Activated naive CD8-positive, alpha-beta T cell treated with anti-CD3 and anti-CD28 coated beads, Interleukin-2, amount 50 U/mL, for 24 hours (primary cell): ENCODE measurements around the gene AKNA.

Experiments used
- ATAC-seq: fragments of 150-1000 bp; cut with Tn5 transposase; one replicate; pipeline ENCODE4 v1.10.0; 2021
- DNase-seq: peaks from one replicate; pipeline ENCODE4 v3.0.0; 2021
- H3K27ac Mint-ChIP-seq: one replicate; pipeline ENCODE4 v1.8.0; 2021; ENCODE audit warnings: mild to moderate bottlenecking, mixed read lengths
- H3K27me3 Mint-ChIP-seq: one replicate; pipeline ENCODE4 v1.8.0; 2021; ENCODE audit warnings: mixed read lengths
- H3K36me3 Mint-ChIP-seq: one replicate; pipeline ENCODE4 v1.8.0; 2021; ENCODE audit warnings: low read depth, mixed read lengths
- H3K4me1 Mint-ChIP-seq: one replicate; pipeline ENCODE4 v1.8.0; 2021; ENCODE audit warnings: mixed read lengths
- H3K4me3 Mint-ChIP-seq: one replicate; pipeline ENCODE4 v1.8.0; 2021; ENCODE audit warnings: mild to moderate bottlenecking, moderate library complexity, mixed read lengths
- H3K9me3 Mint-ChIP-seq: one replicate; pipeline ENCODE4 v1.8.0; 2021; ENCODE audit warnings: mixed read lengths

AKNA gene

GRCh38 chr9:114424126-114424525 lies 36.3 kb upstream of the AKNA start:
- no peak for ATAC-seq
- Mint-ChIP-seq H3K4me1 (no peaks in the 10 kb centered on the region), H3K36me3 (no peaks in the 10 kb centered on the region), H3K4me3 (no peak overlapping the region), H3K27me3 (no peaks in the 10 kb centered on the region), H3K27ac (no peak overlapping the region), H3K9me3 (no peaks in the 10 kb centered on the region)
- no peak for DNase-seq

DNA sequence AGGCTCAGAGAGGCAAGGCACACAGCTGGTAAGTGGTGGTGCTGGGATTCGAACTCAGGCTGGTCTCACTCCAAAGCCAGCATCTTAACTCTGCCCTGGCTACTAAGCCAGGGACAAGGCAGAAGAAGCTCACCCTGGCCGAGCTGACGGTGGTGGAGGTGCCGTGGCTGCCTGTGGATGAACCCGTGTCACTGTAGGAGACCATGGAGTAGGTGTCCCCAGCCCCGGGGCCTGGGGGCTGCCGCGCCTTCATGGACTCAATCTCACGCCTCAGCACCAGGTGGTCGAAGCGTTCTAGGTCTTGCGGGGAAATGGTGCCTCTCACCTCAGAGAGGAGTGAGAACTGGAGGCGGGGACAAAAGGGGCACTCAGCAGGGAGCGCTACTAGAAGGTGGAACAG lies 35.4 kb upstream of the AKNA start:
- Mint-ChIP-seq H3K27me3 (no peaks in the 10 kb centered on the region), H3K4me1 (no peaks in the 10 kb centered on the region), H3K4me3 (no peak overlapping the region), H3K9me3 (no peaks in the 10 kb centered on the region), H3K36me3 (no peaks in the 10 kb centered on the region), H3K27ac (no peak overlapping the region)
- DNase-seq = no peak
- ATAC-seq = no peak

- Mint-ChIP-seq H3K36me3 (peaks cover 2% of the 10 kb centered on the region), H3K4me1 (peaks cover 2% of the 10 kb centered on the region), H3K27me3 (no peaks in the 10 kb centered on the region), H3K4me3 (no peak overlapping the region), H3K27ac (no peak overlapping the region), H3K9me3 (no peaks in the 10 kb centered on the region)
- DNase-seq (no peak), ATAC-seq (no peak)
Observed at GRCh38 chr9:114421147-114421546, 33.4 kb upstream of the AKNA start.

GRCh38 chr9:114419796-114420195 lies 32.0 kb upstream of the AKNA start:
- no peaks in the 10 kb centered on the region for H3K9me3 Mint-ChIP-seq
- no peak overlapping the region for H3K27ac Mint-ChIP-seq
- DNase-seq = no peak
- no peak for ATAC-seq
- H3K27me3 Mint-ChIP-seq = no peaks in the 10 kb centered on the region
- H3K36me3 Mint-ChIP-seq = peaks cover 2% of the 10 kb centered on the region
- peaks cover 2% of the 10 kb centered on the region for H3K4me1 Mint-ChIP-seq
- no peak overlapping the region for H3K4me3 Mint-ChIP-seq

GRCh38 chr9:114418053-114418452 lies 30.3 kb upstream of the AKNA start:
- peaks cover 2% of the 10 kb centered on the region for H3K36me3 Mint-ChIP-seq

GRCh38 chr9:114417511-114417910 lies 29.7 kb upstream of the AKNA start:
- H3K9me3 Mint-ChIP-seq = no peaks in the 10 kb centered on the region
- no peaks in the 10 kb centered on the region for H3K27me3 Mint-ChIP-seq
- peaks cover 2% of the 10 kb centered on the region for H3K36me3 Mint-ChIP-seq
- peaks cover 2% of the 10 kb centered on the region for H3K4me1 Mint-ChIP-seq
- no peak overlapping the region for H3K4me3 Mint-ChIP-seq
- ATAC-seq (no peak), DNase-seq (no peak)
- H3K27ac Mint-ChIP-seq = no peak overlapping the region

More at GRCh38 chr9:114418053-114418452, 30.3 kb upstream of the AKNA start:
- Mint-ChIP-seq H3K27me3 (no peaks in the 10 kb centered on the region), H3K4me3 (no peak overlapping the region), H3K27ac (no peak overlapping the region), H3K4me1 (peaks cover 2% of the 10 kb centered on the region), H3K9me3 (no peaks in the 10 kb centered on the region)
- no peak for ATAC-seq
- DNase-seq = no peak

DNA sequence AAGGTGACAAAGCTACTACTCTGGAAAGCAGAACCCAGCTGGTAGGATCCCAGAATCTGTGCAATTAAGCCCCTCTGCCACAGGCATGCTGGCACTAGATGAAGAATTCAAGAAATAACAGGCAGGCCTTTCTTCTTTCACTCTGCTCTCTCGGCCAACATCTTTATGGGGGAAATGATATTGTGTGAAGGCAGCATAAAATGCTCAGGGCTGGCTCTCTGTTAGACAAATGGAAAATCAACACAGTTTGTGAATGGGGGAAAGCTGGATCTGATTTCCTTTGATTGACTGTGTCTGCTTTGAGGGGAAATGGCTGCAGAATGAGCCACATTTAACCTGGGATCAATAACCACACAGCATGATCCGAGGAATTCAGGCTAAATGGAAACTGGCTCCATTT lies 29.1 kb upstream of the AKNA start:
- no peak overlapping the region for H3K4me3 Mint-ChIP-seq
- DNase-seq (no peak), ATAC-seq (no peak)
- no peak overlapping the region for H3K27ac Mint-ChIP-seq
- H3K36me3 Mint-ChIP-seq = peaks cover 2% of the 10 kb centered on the region
- H3K4me1 Mint-ChIP-seq = peaks cover 2% of the 10 kb centered on the region
- H3K27me3 Mint-ChIP-seq = no peaks in the 10 kb centered on the region
- H3K9me3 Mint-ChIP-seq = no peaks in the 10 kb centered on the region

GRCh38 chr9:114416290-114416689 lies 28.5 kb upstream of the AKNA start:
- H3K27ac Mint-ChIP-seq = no peak overlapping the region
- peaks cover 2% of the 10 kb centered on the region for H3K36me3 Mint-ChIP-seq
- no peaks in the 10 kb centered on the region for H3K27me3 Mint-ChIP-seq
- no peak overlapping the region for H3K4me3 Mint-ChIP-seq
- H3K4me1 Mint-ChIP-seq = peaks cover 2% of the 10 kb centered on the region
- ATAC-seq (no peak), DNase-seq (no peak)
- no peaks in the 10 kb centered on the region for H3K9me3 Mint-ChIP-seq

DNA sequence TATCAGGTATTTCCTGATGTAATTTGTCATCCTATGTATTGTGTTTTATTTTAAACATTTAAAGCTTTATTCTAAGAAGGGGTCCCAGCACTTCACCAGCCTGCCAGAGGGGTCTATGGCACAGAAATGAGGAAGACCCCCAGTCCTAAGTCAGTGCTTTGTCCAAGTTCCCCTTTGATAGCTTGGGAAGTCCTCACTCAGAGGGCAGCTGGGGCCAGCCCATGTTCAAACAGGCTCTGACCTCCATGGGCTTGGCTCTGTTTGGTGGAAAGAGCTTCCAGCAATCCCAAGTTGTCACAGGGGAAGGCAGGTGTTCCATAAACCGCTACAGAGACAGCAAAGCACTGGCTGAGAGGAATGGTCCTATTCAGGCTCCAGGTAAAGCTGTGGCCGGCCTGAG lies 26.6 kb upstream of the AKNA start:
- Mint-ChIP-seq H3K9me3 (no peaks in the 10 kb centered on the region), H3K27me3 (no peaks in the 10 kb centered on the region), H3K4me3 (no peak overlapping the region), H3K4me1 (peaks cover 2% of the 10 kb centered on the region), H3K36me3 (peaks cover 2% of the 10 kb centered on the region), H3K27ac (no peak overlapping the region)
- no peak for DNase-seq
- no peak for ATAC-seq

DNA sequence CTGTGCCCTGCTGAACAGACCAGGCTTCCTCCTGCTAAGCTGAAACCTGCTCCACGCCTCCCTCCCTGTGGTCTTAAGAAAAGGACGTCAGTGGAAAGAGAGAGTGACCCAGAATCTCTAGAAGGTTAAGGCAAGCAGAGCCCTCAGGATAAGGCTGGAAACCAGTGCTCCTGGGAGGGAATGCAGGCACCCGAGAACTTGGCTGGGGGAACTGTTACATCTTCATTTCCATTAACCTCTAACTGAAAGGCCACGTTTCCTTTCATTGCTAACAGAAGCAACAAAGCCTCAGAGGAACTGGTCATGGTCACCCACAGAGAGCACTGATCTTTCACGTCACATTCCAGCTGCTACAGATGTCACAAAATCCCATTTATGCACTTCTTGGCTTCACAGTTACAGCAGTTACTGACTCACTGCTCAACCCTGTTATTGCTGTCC lies 26.1 kb upstream of the AKNA start:
- H3K4me1 Mint-ChIP-seq = peaks cover 2% of the 10 kb centered on the region
- H3K9me3 Mint-ChIP-seq = no peaks in the 10 kb centered on the region
- H3K27me3 Mint-ChIP-seq = no peaks in the 10 kb centered on the region
- peaks cover 2% of the 10 kb centered on the region for H3K36me3 Mint-ChIP-seq
- ATAC-seq (no peak), DNase-seq (no peak)
- no peak overlapping the region for H3K4me3 Mint-ChIP-seq
- H3K27ac Mint-ChIP-seq = no peak overlapping the region

GRCh38 chr9:114412048-114412683 lies 24.4 kb upstream of the AKNA start:
- no peaks in the 10 kb centered on the region for H3K4me1 Mint-ChIP-seq
- no peak overlapping the region for H3K4me3 Mint-ChIP-seq
- DNase-seq (no peak), ATAC-seq (no peak)
- H3K27me3 Mint-ChIP-seq = no peaks in the 10 kb centered on the region
- H3K27ac Mint-ChIP-seq = no peak overlapping the region
- no peaks in the 10 kb centered on the region for H3K9me3 Mint-ChIP-seq
- no peaks in the 10 kb centered on the region for H3K36me3 Mint-ChIP-seq

- Mint-ChIP-seq H3K36me3 (no peaks in the 10 kb centered on the region), H3K9me3 (no peaks in the 10 kb centered on the region), H3K4me3 (no peak overlapping the region), H3K27me3 (no peaks in the 10 kb centered on the region), H3K4me1 (no peaks in the 10 kb centered on the region), H3K27ac (no peak overlapping the region)
- no peak for ATAC-seq
- DNase-seq = no peak
Observed at GRCh38 chr9:114411452-114411851, 23.7 kb upstream of the AKNA start.

- no peak for ATAC-seq
- no peak overlapping the region for H3K4me3 Mint-ChIP-seq
- H3K36me3 Mint-ChIP-seq = no peaks in the 10 kb centered on the region
Observed at GRCh38 chr9:114410910-114411309, 23.1 kb upstream of the AKNA start.

DNA sequence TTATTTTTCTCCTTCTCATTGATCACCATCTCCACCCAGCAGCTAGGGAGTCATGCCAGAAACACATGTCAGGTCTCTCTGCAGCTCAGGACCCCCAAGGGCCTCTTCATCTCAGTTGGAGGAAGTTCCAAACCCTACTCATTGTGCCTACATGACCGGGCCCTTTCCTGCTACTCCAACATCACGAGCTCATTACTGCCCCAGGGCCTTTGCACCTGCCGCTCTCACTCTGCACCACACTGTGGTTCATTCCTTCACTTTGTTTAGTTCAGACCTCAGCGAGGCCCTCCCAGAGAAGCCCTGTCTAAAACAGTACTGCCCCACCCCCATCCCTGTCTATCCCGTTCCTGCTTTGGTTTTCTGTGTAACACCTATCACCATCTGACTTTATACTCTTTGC lies 22.1 kb upstream of the AKNA start:
- ATAC-seq (no peak), DNase-seq (no peak)
- H3K9me3 Mint-ChIP-seq = no peaks in the 10 kb centered on the region
- no peak overlapping the region for H3K27ac Mint-ChIP-seq
- peaks cover 5% of the 10 kb centered on the region for H3K4me1 Mint-ChIP-seq
- H3K4me3 Mint-ChIP-seq = no peak overlapping the region
- no peaks in the 10 kb centered on the region for H3K27me3 Mint-ChIP-seq
- no peaks in the 10 kb centered on the region for H3K36me3 Mint-ChIP-seq

More at GRCh38 chr9:114410910-114411309, 23.1 kb upstream of the AKNA start:
- no peak overlapping the region for H3K27ac Mint-ChIP-seq
- no peaks in the 10 kb centered on the region for H3K9me3 Mint-ChIP-seq
- H3K4me1 Mint-ChIP-seq = no peaks in the 10 kb centered on the region
- H3K27me3 Mint-ChIP-seq = no peaks in the 10 kb centered on the region
- no peak for DNase-seq

GRCh38 chr9:114409103-114409780 lies 21.5 kb upstream of the AKNA start:
- Mint-ChIP-seq H3K27me3 (no peaks in the 10 kb centered on the region), H3K4me3 (no peak overlapping the region), H3K4me1 (peaks cover 5% of the 10 kb centered on the region), H3K27ac (no peak overlapping the region), H3K36me3 (no peaks in the 10 kb centered on the region), H3K9me3 (no peaks in the 10 kb centered on the region)
- DNase-seq (no peak), ATAC-seq (no peak)
